DMS53 treated with DMSO at 0.1 percent for 48 hours (cell line): ENCODE data around the gene LHFPL6.

Experiments
- DNase-seq: peaks from one replicate; lab custom pipeline; 2025; ENCODE audit not compliant: unreplicated experiment; lab: John Stamatoyannopoulos, UW

The LHFPL6 gene

DNA sequence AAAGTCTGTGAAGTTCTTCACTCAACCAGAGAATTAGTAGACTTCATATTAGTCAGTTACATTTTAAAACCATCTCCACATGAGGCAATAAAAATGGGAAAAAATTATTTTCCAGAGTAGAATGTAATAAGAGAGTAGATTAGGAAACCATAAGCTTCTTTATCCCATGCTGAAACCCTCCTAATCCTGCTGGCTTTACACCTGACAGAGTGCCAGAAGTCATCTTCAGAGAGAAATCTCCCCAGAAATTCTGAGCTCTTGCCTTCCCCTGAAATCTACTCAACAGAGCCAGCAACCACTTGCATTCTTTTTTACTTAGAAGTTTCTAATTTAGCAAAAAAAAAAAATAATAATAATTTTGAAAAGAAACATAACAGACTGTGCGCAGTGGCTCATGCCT, 284.8 kb downstream of the LHFPL6 start:
- DNase-seq: no peak

- no peak for DNase-seq
Measured at GRCh38 chr13:39317291-39317690, 285.7 kb downstream of the LHFPL6 start.

DNA sequence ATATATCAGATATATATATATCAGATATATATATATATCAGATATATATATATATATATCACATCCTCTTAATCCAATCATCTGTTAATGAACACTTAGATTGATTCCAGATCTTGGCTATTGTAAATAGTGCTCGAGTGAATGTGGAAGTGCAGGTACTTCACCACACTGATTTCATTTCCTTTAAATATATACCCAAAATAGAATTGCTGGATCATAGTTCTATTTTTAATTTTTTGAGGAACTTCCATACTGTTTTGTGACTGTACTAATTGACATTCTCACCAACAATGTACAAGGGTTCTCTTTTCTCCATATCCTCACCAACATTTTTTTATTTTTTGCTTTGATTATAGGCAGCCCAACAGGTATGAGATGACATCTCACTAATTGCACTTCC, 287.2 kb downstream of the LHFPL6 start:
- DNase-seq: no peak

GRCh38 chr13:39313721-39314120, 289.3 kb downstream of the LHFPL6 start:
- no peak for DNase-seq

DNA sequence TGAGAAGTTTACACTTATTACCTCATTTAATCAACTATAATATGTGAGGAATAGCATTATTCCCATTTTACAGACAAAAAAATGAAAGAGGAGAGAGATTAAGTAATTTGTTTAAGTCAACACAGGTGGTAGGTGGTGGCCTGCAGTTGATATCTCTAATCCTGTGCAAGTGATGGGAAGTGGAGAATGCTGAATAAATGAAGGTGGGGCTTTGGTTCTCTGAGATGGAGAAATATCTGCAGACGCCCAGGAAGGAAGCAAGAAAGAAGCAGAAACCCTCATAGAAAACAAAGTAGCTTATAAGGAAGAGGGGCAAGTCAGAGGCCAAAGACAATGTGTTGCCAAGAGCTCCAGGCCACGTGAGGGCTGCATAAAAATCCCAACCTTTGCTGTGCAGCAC, 290.4 kb downstream of the LHFPL6 start:
- DNase-seq: no peak

GRCh38 chr13:39311619-39312018, 291.4 kb downstream of the LHFPL6 start:
- DNase-seq: no peak

DNA sequence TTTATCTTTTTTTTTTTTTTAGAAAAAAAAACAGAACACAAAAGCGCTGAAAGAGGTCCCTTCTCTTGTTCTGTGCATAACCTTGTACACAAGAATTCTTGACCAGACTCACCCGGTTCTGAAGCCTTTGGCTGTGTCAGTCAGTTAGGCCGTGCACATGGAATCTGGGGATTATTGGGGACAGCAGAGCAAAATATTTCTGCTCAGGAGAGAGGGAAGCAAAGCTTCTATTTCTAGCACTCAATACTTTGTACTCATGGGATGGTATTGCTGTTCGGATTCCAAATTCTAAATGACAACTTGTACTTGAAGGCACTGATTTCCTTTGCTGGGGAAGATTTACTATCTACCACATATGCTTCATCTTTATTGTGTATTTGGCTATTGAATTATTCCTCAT, 292.0 kb downstream of the LHFPL6 start:
- no peak for DNase-seq

DNA sequence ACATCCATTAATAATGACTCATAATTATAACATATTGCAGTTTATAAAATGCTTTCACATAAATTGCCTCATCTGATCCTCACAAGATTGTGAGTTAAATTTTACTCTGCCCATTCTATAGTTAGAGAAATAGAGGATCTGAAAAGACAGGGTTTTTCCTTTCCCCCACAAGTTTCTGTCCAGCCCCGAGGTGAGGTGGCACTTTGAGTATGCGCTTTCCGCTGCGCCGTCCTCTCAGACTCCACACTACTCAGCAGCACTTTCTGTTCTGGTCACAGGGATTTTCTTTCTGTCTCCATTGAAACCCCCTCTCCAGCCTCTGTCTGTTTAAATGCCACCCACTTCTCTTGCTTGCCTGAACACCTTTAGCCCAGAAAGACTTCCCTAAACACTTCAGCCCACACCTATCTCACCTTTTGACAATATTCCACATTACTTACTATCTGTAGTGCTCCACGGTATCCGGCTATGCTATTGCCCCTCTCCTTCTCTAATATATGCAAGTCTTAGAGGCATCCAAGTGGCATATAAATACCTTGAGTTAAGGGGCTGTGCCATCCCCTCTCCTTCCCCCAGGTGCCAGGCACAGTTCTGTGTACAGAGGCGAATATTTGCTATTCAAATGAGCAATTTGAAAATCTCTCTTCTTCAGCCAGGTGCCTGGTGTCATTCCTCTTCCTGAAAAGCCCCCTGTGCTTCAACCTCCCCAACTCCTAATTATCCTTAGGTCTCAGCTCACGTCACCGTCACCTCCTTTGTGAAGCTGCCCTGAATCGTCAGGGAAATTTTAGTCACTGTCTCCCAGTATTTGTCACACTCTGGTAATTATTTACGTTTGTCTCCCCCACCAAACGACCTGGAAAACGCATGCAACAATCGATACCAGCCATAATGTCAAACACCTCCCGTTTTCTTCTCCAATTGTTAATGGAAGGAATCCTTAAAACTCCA, 296.1 kb downstream of the LHFPL6 start:
- DNase-seq: no peak

DNA sequence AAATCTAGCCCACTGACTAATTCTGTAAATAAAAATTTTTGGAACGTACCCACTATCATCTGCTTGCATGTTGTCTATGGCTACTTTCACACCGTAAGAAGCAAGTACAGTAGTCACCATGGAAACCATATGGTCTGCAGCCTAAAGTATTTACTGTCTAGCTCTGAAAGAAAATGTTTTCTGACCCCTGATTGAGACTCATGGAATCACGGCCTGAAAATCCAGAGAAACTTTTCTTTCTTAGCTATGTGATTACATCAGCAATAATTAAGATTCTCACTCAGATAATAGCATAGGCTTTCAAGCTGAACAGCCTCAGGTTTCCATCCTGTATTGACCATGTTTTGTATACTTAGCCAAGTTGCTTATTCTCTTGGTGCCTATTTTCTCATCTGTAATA, 300.2 kb downstream of the LHFPL6 start:
- DNase-seq: no peak

GRCh38 chr13:39298951-39299350, 304.0 kb downstream of the LHFPL6 start:
- DNase-seq: no peak

DNA sequence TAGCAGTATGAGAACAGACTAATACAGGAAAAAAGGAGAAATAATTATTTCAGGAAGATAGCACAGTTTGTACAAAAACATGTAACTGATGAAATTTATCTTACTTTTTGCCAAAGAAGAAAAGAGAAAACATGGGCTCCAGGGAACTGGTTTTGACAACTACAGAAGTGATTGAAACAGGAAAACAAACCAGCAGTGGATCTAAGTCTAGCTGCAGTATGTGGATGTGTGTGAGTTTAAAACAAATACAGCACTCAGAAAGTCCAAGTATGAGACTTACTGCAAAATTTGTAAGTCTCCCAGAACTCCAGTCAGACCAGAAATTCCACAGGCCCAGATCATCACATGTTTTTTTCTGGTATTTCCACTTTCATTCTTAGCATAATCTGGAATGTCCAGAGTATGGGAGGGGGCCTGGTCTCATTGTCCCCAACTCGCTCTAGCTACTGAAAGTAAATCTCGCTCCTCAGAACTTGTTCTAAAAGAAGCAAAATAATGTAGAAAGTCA, 305.3 kb downstream of the LHFPL6 start:
- no peak for DNase-seq

GRCh38 chr13:39297023-39297422, 306.0 kb downstream of the LHFPL6 start:
- no peak for DNase-seq

GRCh38 chr13:39296193-39296592, 306.8 kb downstream of the LHFPL6 start:
- DNase-seq: no peak
